ENCODE results near the gene MRPS10.

GRCh38 chr6:42158011-42158410 lies 59.6 kb downstream of the MRPS10 start:
- TF ChIP-seq GATA2 (IDR thresholded peaks at IDR 0.05; ENCODE audit: low read depth, low read length), result no peak
- no peak for TF ChIP-seq GATA3 (IDR thresholded peaks at IDR 0.05; ENCODE audit: low read depth, low read length)
